SU-DHL-6 (cell line): Measurements from ENCODE around the gene OTX1.

Experiments
- H2AFZ ChIP-seq: fragments of 200-600 bp; sonication (generic); 2 replicates; pipeline ENCODE4 v1.6.1; 2014; ENCODE audit warnings: low read depth, mild to moderate bottlenecking, moderate library complexity, mixed read lengths, antibody characterized with exemption, low read length; ENCODE audit not compliant: severe bottlenecking
- H3F3A ChIP-seq: fragments of 200-600 bp; shearing (Covaris generic); 2 replicates; pipeline ENCODE4 v1.6.0; 2016; ENCODE audit warnings: antibody characterized with exemption, mild to moderate bottlenecking; ENCODE audit not compliant: insufficient read depth
- H3K27ac ChIP-seq: fragments of 200-600 bp; sonication (generic); 2 replicates; pipeline ENCODE4 v1.5.1; 2016; ENCODE audit warnings: low read depth, mild to moderate bottlenecking, low read length, moderate library complexity, mixed read lengths
- H3K27me3 ChIP-seq: fragments of 200-600 bp; sonication (generic), shearing (Covaris generic); 2 replicates; pipeline ENCODE4 v1.6.0; 2014; ENCODE audit warnings: mild to moderate bottlenecking, low read length
- H3K36me3 ChIP-seq: fragments of 200-600 bp; sonication (generic); 2 replicates; pipeline ENCODE4 v1.6.1; 2014; ENCODE audit warnings: mild to moderate bottlenecking, low read length, mixed read lengths
- H3K4me2 ChIP-seq: fragments of 300-600, 200-600 bp; shearing (Covaris generic), sonication (generic); 2 replicates; pipeline ENCODE4 v1.6.0; 2014; ENCODE audit warnings: low read length, low read depth, mild to moderate bottlenecking; ENCODE audit not compliant: poor library complexity, severe bottlenecking
- H3K4me3 ChIP-seq: fragments of 200-600 bp; sonication (generic); 2 replicates; pipeline ENCODE4 v1.5.1; 2014; ENCODE audit warnings: antibody characterized with exemption, low read length, mild to moderate bottlenecking, mixed read lengths; ENCODE audit not compliant: insufficient read depth, poor library complexity, severe bottlenecking
- H3K79me2 ChIP-seq: fragments of 200-600 bp; sonication (generic); 2 replicates; pipeline ENCODE4 v1.6.1; 2014; ENCODE audit warnings: mild to moderate bottlenecking, low read length, moderate library complexity; ENCODE audit not compliant: insufficient read depth
- H3K9ac ChIP-seq: fragments of 200-600 bp; sonication (generic); 2 replicates; pipeline ENCODE4 v1.7.0; 2014; ENCODE audit warnings: mild to moderate bottlenecking, low read length
- H3K9me2 ChIP-seq: fragments of 200-600 bp; sonication (generic); replicated peaks from 2 replicates; pipeline ENCODE4 v1.6.1; 2014; ENCODE audit warnings: low read length; ENCODE audit not compliant: insufficient read depth
- H3K9me3 ChIP-seq: fragments of 200-600 bp; sonication (generic); 2 replicates; pipeline ENCODE4 v1.6.1; 2014; ENCODE audit warnings: low read length, mixed read lengths; ENCODE audit not compliant: insufficient read depth
- H4K20me1 ChIP-seq: fragments of 200-600 bp; sonication (generic); 2 replicates; pipeline ENCODE4 v1.6.1; 2014; ENCODE audit warnings: low read depth, mild to moderate bottlenecking, antibody characterized with exemption, low read length, moderate library complexity, mixed read lengths
- CTCF ChIP-seq: fragments of 200-600 bp; sonication (generic); IDR thresholded peaks from one replicate; pipeline ENCODE4 v1.5.1; 2017; ENCODE audit warnings: antibody characterized with exemption, mild to moderate bottlenecking, low read length, moderate library complexity; ENCODE audit not compliant: insufficient read depth, poor library complexity, severe bottlenecking
- EZH2phosphoT487 ChIP-seq: fragments of 200-600 bp; sonication (generic), shearing (Covaris generic); conservative IDR thresholded peaks from 2 replicates; pipeline ENCODE4 v1.6.1; 2018; ENCODE audit warnings: mild to moderate bottlenecking, antibody characterized with exemption, low read length, moderate library complexity, mixed read lengths

Gene OTX1

GRCh38 chr2:63055226-63056106 lies 4.8 kb downstream of the OTX1 start:
- no peak overlapping the region for H3K4me3 ChIP-seq
- no peaks in the 10 kb centered on the region for H3K9me3 ChIP-seq
- no peak overlapping the region for H3K4me2 ChIP-seq
- H4K20me1 ChIP-seq, result no peaks in the 10 kb centered on the region
- no peaks in the 10 kb centered on the region for H3K9me2 ChIP-seq
- H3K27me3 ChIP-seq, result no peaks in the 10 kb centered on the region
- H3K27ac ChIP-seq, result no peak overlapping the region
- no peaks in the 10 kb centered on the region; the same call in 1 of the 2 replicates for H3K79me2 ChIP-seq
- H3F3A ChIP-seq, result no peaks in the 10 kb centered on the region
- no peaks in the 10 kb centered on the region for H3K36me3 ChIP-seq
- no peak overlapping the region for H3K9ac ChIP-seq
- TF ChIP-seq EZH2phosphoT487, result no peak
- no peak for TF ChIP-seq CTCF
- H2AFZ ChIP-seq, result no peak overlapping the region

DNA sequence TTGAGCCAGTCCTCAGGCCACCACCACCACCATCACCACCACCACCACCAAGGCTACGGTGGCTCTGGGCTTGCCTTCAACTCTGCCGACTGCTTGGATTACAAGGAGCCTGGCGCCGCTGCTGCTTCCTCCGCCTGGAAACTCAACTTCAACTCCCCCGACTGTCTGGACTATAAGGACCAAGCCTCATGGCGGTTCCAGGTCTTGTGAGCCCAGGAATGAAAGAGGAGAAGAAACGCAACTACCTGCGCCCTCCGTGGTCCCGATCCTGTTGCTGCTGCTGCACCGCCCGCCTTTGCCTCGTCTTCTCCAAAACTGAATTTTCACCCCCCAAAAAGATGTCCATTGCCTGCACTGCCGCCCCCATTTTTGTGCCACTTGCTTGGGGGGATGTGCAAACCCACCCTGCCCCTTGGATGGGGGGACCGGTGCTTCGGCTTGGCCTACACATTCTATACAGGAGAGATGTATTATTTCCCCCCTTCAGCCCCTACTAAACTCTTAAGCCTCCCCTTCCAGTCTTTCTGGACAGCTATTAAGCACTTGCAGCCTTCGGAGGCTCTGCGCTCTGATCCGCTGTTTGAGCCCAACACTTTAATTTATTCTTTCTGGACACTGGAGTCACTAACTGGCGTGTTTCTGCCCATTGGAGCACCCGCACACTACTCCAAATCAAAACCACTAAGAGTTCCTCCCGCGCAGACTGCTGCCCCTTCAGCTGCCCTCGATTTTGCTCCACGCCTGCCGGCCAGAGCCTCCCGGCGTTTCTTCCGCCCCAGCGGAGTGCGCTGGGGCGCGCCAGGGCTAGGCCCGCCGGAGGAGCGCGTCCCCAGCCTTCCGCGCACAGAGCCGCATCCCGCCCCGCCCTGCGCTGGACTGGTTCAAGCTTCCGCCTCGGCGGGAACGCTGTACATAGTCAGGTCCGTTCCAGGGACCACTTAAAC lies 5.7 kb downstream of the OTX1 start:
- Histone ChIP-seq H3K4me3 (no peak overlapping the region), H3K4me2 (no peak overlapping the region), H3K9ac (no peak overlapping the region), H3K27ac (no peak overlapping the region), H3F3A (no peaks in the 10 kb centered on the region), H4K20me1 (no peaks in the 10 kb centered on the region), H3K27me3 (no peaks in the 10 kb centered on the region), H3K36me3 (no peaks in the 10 kb centered on the region), H3K9me2 (no peaks in the 10 kb centered on the region), H3K79me2 (no peaks in the 10 kb centered on the region; the same call in 1 of the 2 replicates), H2AFZ (no peak overlapping the region), H3K9me3 (no peaks in the 10 kb centered on the region)
- TF ChIP-seq CTCF (no peak), EZH2phosphoT487 (no peak)

GRCh38 chr2:63057249-63058143 lies 6.9 kb downstream of the OTX1 start:
- Histone ChIP-seq H3K4me3 (no peak overlapping the region), H3K4me2 (no peak overlapping the region)
- no peak for TF ChIP-seq CTCF
- TF ChIP-seq EZH2phosphoT487, result no peak

More at GRCh38 chr2:63057249-63058143, 6.9 kb downstream of the OTX1 start:
- no peaks in the 10 kb centered on the region for H3K36me3 ChIP-seq
- H3F3A ChIP-seq, result no peaks in the 10 kb centered on the region
- no peaks in the 10 kb centered on the region for H3K27me3 ChIP-seq
- H3K9ac ChIP-seq, result no peak overlapping the region
- no peaks in the 10 kb centered on the region for H3K79me2 ChIP-seq
- no peak overlapping the region for H3K27ac ChIP-seq
- no peaks in the 10 kb centered on the region for H3K9me3 ChIP-seq
- no peaks in the 10 kb centered on the region for H4K20me1 ChIP-seq
- no peak overlapping the region for H2AFZ ChIP-seq
- H3K9me2 ChIP-seq, result no peaks in the 10 kb centered on the region
